ENCODE data around the gene DOK5.

DOK5 gene

DNA sequence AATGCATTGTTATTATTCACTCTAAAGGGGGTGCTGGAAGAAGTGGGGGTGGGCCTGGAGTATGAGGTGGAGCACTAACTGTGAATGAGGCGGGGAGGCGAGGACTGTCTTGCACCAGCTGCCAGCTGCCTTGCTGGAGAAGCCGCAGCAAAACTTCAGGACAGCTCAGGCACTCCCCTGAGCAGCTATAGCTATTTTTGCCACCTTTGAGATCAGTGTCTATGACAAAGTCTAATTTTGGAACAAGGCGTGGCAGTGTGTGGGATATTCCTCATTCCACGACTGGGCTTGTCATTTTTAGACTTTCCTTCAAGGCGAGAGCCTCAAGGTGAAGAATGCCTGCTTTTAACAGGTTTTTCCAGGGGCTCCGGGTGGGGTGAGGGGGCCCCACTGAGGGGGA, 143.8 kb downstream of the DOK5 start:
- no peaks in the 10 kb centered on the region for H3K9me2 ChIP-seq (replicated peaks; ENCODE audit: insufficient read depth, low read length)
- H3K36me3 ChIP-seq (ENCODE audit: low read length), result no peaks in the 10 kb centered on the region
- TF ChIP-seq, protein P1, sequence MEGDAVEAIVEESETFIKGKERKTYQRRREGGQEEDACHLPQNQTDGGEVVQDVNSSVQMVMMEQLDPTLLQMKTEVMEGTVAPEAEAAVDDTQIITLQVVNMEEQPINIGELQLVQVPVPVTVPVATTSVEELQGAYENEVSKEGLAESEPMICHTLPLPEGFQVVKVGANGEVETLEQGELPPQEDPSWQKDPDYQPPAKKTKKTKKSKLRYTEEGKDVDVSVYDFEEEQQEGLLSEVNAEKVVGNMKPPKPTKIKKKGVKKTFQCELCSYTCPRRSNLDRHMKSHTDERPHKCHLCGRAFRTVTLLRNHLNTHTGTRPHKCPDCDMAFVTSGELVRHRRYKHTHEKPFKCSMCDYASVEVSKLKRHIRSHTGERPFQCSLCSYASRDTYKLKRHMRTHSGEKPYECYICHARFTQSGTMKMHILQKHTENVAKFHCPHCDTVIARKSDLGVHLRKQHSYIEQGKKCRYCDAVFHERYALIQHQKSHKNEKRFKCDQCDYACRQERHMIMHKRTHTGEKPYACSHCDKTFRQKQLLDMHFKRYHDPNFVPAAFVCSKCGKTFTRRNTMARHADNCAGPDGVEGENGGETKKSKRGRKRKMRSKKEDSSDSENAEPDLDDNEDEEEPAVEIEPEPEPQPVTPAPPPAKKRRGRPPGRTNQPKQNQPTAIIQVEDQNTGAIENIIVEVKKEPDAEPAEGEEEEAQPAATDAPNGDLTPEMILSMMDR (IDR thresholded peaks at IDR 0.05; ENCODE audit: insufficient read depth, low read length, poor library complexity, severe bottlenecking), result no peak
- no peak for TF ChIP-seq EZH2phosphoT487 (conservative IDR thresholded peaks at IDR 0.05; ENCODE audit: low read length)
- no peak overlapping the region for H2AFZ ChIP-seq (ENCODE audit: low read depth, low read length, severe bottlenecking)
- no peak overlapping the region for H3K4me2 ChIP-seq (ENCODE audit: low read depth, low read length, poor library complexity, severe bottlenecking)
- H3K79me2 ChIP-seq (ENCODE audit: insufficient read depth, low read length), result no peaks in the 10 kb centered on the region
- no peak overlapping the region for H3K9ac ChIP-seq (ENCODE audit: low read length)
- no peak overlapping the region for H3K27ac ChIP-seq (ENCODE audit: low read depth, low read length)
- H3K27me3 ChIP-seq (ENCODE audit: low read length), result no peaks in the 10 kb centered on the region
- no peaks in the 10 kb centered on the region for H3K9me3 ChIP-seq (ENCODE audit: insufficient read depth, low read length)
- H4K20me1 ChIP-seq (ENCODE audit: low read depth, low read length), result no peaks in the 10 kb centered on the region
- no peaks in the 10 kb centered on the region for H3F3A ChIP-seq (ENCODE audit: insufficient read depth)
- no peak overlapping the region for H3K4me3 ChIP-seq (ENCODE audit: insufficient read depth, low read length, poor library complexity, severe bottlenecking)

DNA sequence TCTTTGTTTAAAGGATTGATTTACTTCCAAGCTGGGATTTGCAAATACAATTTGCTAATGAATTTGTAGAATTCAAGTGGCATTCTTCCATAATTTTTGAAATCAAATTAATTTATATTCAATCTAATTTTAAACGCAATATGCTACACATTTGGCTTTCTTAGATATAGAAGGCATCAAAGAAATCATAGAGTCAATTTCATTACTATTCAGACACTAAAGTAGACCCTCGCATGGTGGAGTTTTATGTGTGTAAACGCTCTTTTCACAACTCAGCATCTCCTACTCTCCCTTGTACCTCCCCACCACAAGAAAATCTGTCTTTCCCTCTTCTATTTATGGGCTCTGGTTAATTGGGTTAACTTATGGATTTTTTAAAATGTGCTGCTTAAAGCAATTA, 144.3 kb downstream of the DOK5 start:
- Histone ChIP-seq H3K4me2 (ENCODE audit: low read depth, low read length, poor library complexity, severe bottlenecking) (no peak overlapping the region), H2AFZ (ENCODE audit: low read depth, low read length, severe bottlenecking) (no peak overlapping the region), H3K27ac (ENCODE audit: low read depth, low read length) (no peak overlapping the region), H4K20me1 (ENCODE audit: low read depth, low read length) (no peaks in the 10 kb centered on the region), H3K9ac (ENCODE audit: low read length) (no peak overlapping the region), H3K9me3 (ENCODE audit: insufficient read depth, low read length) (no peaks in the 10 kb centered on the region), H3K36me3 (ENCODE audit: low read length) (no peaks in the 10 kb centered on the region), H3K4me3 (ENCODE audit: insufficient read depth, low read length, poor library complexity, severe bottlenecking) (no peak overlapping the region), H3K9me2 (replicated peaks; ENCODE audit: insufficient read depth, low read length) (no peaks in the 10 kb centered on the region), H3F3A (ENCODE audit: insufficient read depth) (no peaks in the 10 kb centered on the region), H3K79me2 (ENCODE audit: insufficient read depth, low read length) (no peaks in the 10 kb centered on the region), H3K27me3 (ENCODE audit: low read length) (no peaks in the 10 kb centered on the region)
- no peak for TF ChIP-seq EZH2phosphoT487 (conservative IDR thresholded peaks at IDR 0.05; ENCODE audit: low read length)
- TF ChIP-seq, protein P1 (IDR thresholded peaks at IDR 0.05; ENCODE audit: insufficient read depth, low read length, poor library complexity, severe bottlenecking), result no peak

DNA sequence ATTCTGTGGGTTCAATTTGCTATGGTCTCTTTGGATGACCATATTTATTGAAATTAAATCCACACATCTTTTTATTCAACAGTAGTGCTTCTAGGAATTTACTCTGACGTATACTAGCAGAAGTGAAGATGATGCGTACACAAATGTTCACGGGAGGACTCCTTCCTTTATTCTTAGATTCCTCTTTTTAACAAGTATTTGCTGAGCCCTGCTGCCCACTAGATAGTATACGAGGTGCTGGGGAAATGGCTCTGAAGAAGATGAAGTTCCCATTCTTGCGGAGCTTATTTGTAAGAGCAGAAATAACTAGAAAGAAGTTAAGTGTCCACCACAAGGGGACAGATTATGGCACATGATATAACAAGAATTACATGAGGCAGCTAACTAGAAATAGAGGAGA, 145.2 kb downstream of the DOK5 start:
- H3K4me2 ChIP-seq (ENCODE audit: low read depth, low read length, poor library complexity, severe bottlenecking), result no peak overlapping the region
- TF ChIP-seq EZH2phosphoT487 (conservative IDR thresholded peaks at IDR 0.05; ENCODE audit: low read length), result no peak
- TF ChIP-seq, protein P1 (IDR thresholded peaks at IDR 0.05; ENCODE audit: insufficient read depth, low read length, poor library complexity, severe bottlenecking), result no peak
- no peaks in the 10 kb centered on the region for H3K79me2 ChIP-seq (ENCODE audit: insufficient read depth, low read length)
- no peak overlapping the region for H2AFZ ChIP-seq (ENCODE audit: low read depth, low read length, severe bottlenecking)
- no peaks in the 10 kb centered on the region for H3K9me2 ChIP-seq (replicated peaks; ENCODE audit: insufficient read depth, low read length)
- H3K27me3 ChIP-seq (ENCODE audit: low read length), result no peaks in the 10 kb centered on the region
- no peaks in the 10 kb centered on the region for H4K20me1 ChIP-seq (ENCODE audit: low read depth, low read length)
- no peak overlapping the region for H3K27ac ChIP-seq (ENCODE audit: low read depth, low read length)
- no peaks in the 10 kb centered on the region for H3K9me3 ChIP-seq (ENCODE audit: insufficient read depth, low read length)
- no peaks in the 10 kb centered on the region for H3K36me3 ChIP-seq (ENCODE audit: low read length)
- H3K4me3 ChIP-seq (ENCODE audit: insufficient read depth, low read length, poor library complexity, severe bottlenecking), result no peak overlapping the region
- no peaks in the 10 kb centered on the region for H3F3A ChIP-seq (ENCODE audit: insufficient read depth)
- no peak overlapping the region for H3K9ac ChIP-seq (ENCODE audit: low read length)

Measured in SU-DHL-6 (cell line).